GM12878 (cell line): ENCODE measurements around the gene LMX1A. TPM values are rescaled to one million over a fixed set of nuclear protein-coding genes. Genes with fewer than 3 reads are reported as not detected.
A peak's percentile ranks its signal among the peaks of the same experiment; 100 is the strongest.

Source experiments
- ATF3 ChIP-seq: IDR thresholded peaks from 2 replicates; pipeline ENCODE4 v1.6.1; 2011; ENCODE audit warnings: low read depth, mild to moderate bottlenecking, low read length, moderate library complexity, borderline replicate concordance; ENCODE audit errors: extremely low read depth
- BMI1 ChIP-seq: fragments of 450-650 bp; IDR thresholded peaks from 2 replicates; pipeline ENCODE4 v1.6.1; 2016; ENCODE audit warnings: mild to moderate bottlenecking, moderate library complexity, borderline replicate concordance
- BRCA1 ChIP-seq: IDR thresholded peaks from 2 replicates; pipeline ENCODE4 v1.6.1; 2011; ENCODE audit warnings: low read depth, low read length, improper control_type of control experiment
- CBX5 ChIP-seq: sonication (generic); IDR thresholded peaks from 2 replicates; pipeline ENCODE4 v1.6.1; 2016; ENCODE audit warnings: low read depth, moderate library complexity, mild to moderate bottlenecking, inconsistent platforms
- CHD4 ChIP-seq: fragments of 200-600 bp; sonication (generic); IDR thresholded peaks from 2 replicates; pipeline ENCODE4 v1.6.1; 2016; ENCODE audit warnings: mild to moderate bottlenecking
- EZH2 ChIP-seq: IDR thresholded peaks from 2 replicates; pipeline ENCODE4 v1.6.1; 2012; ENCODE audit warnings: low read depth, mild to moderate bottlenecking, control low read depth, inconsistent platforms, low read length, borderline replicate concordance; ENCODE audit not compliant: control insufficient read depth
- FOS ChIP-seq: IDR thresholded peaks from 3 replicates; pipeline ENCODE4 v1.6.1; 2011; ENCODE audit warnings: borderline replicate concordance; ENCODE audit not compliant: insufficient read length; ENCODE audit errors: extremely low read depth
- HDAC2 ChIP-seq: fragments of 200-600 bp; sonication (generic); IDR thresholded peaks from 2 replicates; pipeline ENCODE4 v1.6.1; 2017
- HSF1 ChIP-seq: fragments of 150-350 bp; IDR thresholded peaks from 2 replicates; pipeline ENCODE4 v1.6.1; 2014; ENCODE audit warnings: mild to moderate bottlenecking, low read depth, low read length
- IKZF1 ChIP-seq: fragments of 450-650 bp; conservative IDR thresholded peaks from 2 replicates; pipeline ENCODE4 v1.6.1; 2017; ENCODE audit warnings: antibody characterized with exemption, mild to moderate bottlenecking
- KAT2A ChIP-seq: conservative IDR thresholded peaks from 2 replicates; pipeline ENCODE4 v1.6.1; 2011; ENCODE audit warnings: low read depth, low read length; ENCODE audit not compliant: control insufficient read depth
- KDM1A ChIP-seq: fragments of 200-600 bp; sonication (generic); IDR thresholded peaks from 2 replicates; pipeline ENCODE4 v1.6.1; 2016; ENCODE audit warnings: borderline replicate concordance
- MTA3 ChIP-seq: IDR thresholded peaks from 2 replicates; pipeline ENCODE4 v1.6.1; 2012; ENCODE audit warnings: low read length, inconsistent platforms, borderline replicate concordance
- NFYA ChIP-seq: IDR thresholded peaks from 2 replicates; pipeline ENCODE4 v1.6.1; 2011; ENCODE audit warnings: low read depth, mild to moderate bottlenecking, low read length, improper control_type of control experiment, borderline replicate concordance
- NR2F1 ChIP-seq: fragments of 450-650 bp; conservative IDR thresholded peaks from 2 replicates; pipeline ENCODE4 v1.6.1; 2017; ENCODE audit warnings: mild to moderate bottlenecking
- PAX5 ChIP-seq: IDR thresholded peaks from 2 replicates; pipeline ENCODE4 v1.6.1; 2011; ENCODE audit warnings: low read depth, low read length, borderline replicate concordance
- PML ChIP-seq: IDR thresholded peaks from 2 replicates; pipeline ENCODE4 v1.6.1; 2012; ENCODE audit warnings: low read length, inconsistent platforms
- RAD51 ChIP-seq: fragments of 450-650 bp; IDR thresholded peaks from 2 replicates; pipeline ENCODE4 v1.6.1; 2016; ENCODE audit warnings: moderate library complexity, mild to moderate bottlenecking, inconsistent platforms
- SIN3A ChIP-seq: IDR thresholded peaks from 2 replicates; pipeline ENCODE4 v1.6.1; 2012; ENCODE audit warnings: low read depth, low read length, improper control_type of control experiment
- ZBTB4 ChIP-seq: fragments of 450-650 bp; formaldehyde crosslinking; IDR thresholded peaks from 2 replicates; pipeline ENCODE4 v1.4.0; 2022; ENCODE audit warnings: mild to moderate bottlenecking, moderate library complexity
- ZNF592 ChIP-seq: fragments of 450-650 bp; IDR thresholded peaks from 2 replicates; pipeline ENCODE4 v1.6.1; 2017; ENCODE audit warnings: mild to moderate bottlenecking, moderate library complexity
- polyA plus RNA-seq, 11 experiments: library from polyadenylated mRNA; depleted of rRNA in 4 of 11; unstranded in 6 of 11; stranded (reverse) in 5 of 11; fragments of >200 nt; fragmentation: Nextera tagmentation in 4 of 11; fragmentation: Illumina TruSeq in 1 of 11; extraction: Ambion mirVana in 4 of 11; extraction: Trizol in 1 of 11; gene quantifications; 1 replicate in 1 of 11; 2 replicates in 10 of 11; pipeline versions ENCODE4 v1.2.1 to v1.2.3, GENCODE V29; 2011 to 2016; ENCODE audit warnings: inconsistent platforms in 2 of 11, missing spikeins in 2 of 11, low read depth in 1 of 11
- total RNA-seq, 4 experiments: library from RNA; depleted of rRNA in 3 of 4; stranded (reverse); fragments of >200 nt in 3 of 4; fragmentation: Illumina TruSeq in 1 of 4; extraction: Trizol in 1 of 4; gene quantifications; 2 replicates each; pipeline versions ENCODE4 v1.2.1 to v1.2.3, GENCODE V29; 2013 to 2021

The LMX1A gene
- total and polyA plus RNA-seq, 10 of the 15 experiments (the other 5 are each of a cell fraction or from before 2014, with no cell fraction given), result not detected

GRCh38 chr1:165392634-165393571 lies 36.4 kb upstream of the LMX1A start (continued):
- TF ChIP-seq MTA3 (no peak), ZNF592 (no peak), PAX5 (peak; percentile 78), NR2F1 (no peak), IKZF1 (peak; percentile 84), BMI1 (peak; percentile 37; the same call in 1 of the 2 replicates), PML (no peak), NFYA (no peak), CHD4 (no peak), FOS (no peak), ZBTB4 (CRISPR knock-in tag) (no peak), CBX5 (no peak), EZH2 (0 out of 2 replicates have a peak, but pooled peaks have one; percentile 97), HSF1 (no peak), HDAC2 (no peak), KDM1A (no peak), SIN3A (no peak), RAD51 (no peak), BRCA1 (no peak), KAT2A (no peak), ATF3 (no peak)
